OCI-LY3 (cell line): ENCODE measurements around the gene TREX2.

Experiments
- CTCF ChIP-seq: fragments of 200-600, 300-600 bp; sonication (generic); IDR thresholded peaks from 2 replicates; pipeline ENCODE4 v1.5.1; 2014; ENCODE audit warnings: antibody characterized with exemption, low read length, low read depth
- EZH2phosphoT487 ChIP-seq: fragments of 200-600 bp; shearing (Covaris generic); IDR thresholded peaks from 2 replicates; pipeline ENCODE4 v1.6.1; 2018; ENCODE audit warnings: antibody characterized with exemption, mixed run types, low read depth

- TF ChIP-seq CTCF (no peak), EZH2phosphoT487 (no peak)
These were observed 10.8 kb upstream of the TREX2 start for GRCh38 chrX:153456704-153457103.
